Trophoblast cell (in vitro differentiated cells and primary cell): Measurements from ENCODE around the gene SLC23A3. TPM values are rescaled to one million over a fixed set of nuclear protein-coding genes. Genes with fewer than 3 reads are reported as not detected.

Source experiments
- DNase-seq, 2 donors: peaks; one replicate each; pipeline ENCODE4 v3.0.0-alpha.2; 2016
- H2AFZ ChIP-seq: 2 replicates; pipeline ENCODE4 v1.6.1; 2013; ENCODE audit warnings: low read length, moderate library complexity, mild to moderate bottlenecking; ENCODE audit not compliant: insufficient read depth, poor library complexity
- H2AK5ac ChIP-seq: 2 replicates; pipeline ENCODE4 v1.6.1; 2013; ENCODE audit warnings: mild to moderate bottlenecking, low read length
- H2BK120ac ChIP-seq: 2 replicates; pipeline ENCODE4 v1.6.1; 2013; ENCODE audit warnings: low read length, mild to moderate bottlenecking, moderate library complexity; ENCODE audit not compliant: insufficient read depth, poor library complexity
- H2BK12ac ChIP-seq: 2 replicates; pipeline ENCODE4 v1.6.1; 2013; ENCODE audit warnings: mild to moderate bottlenecking, low read length, moderate library complexity
- H2BK5ac ChIP-seq: 2 replicates; pipeline ENCODE4 v1.6.1; 2013; ENCODE audit warnings: low read length, low read depth, moderate library complexity, mild to moderate bottlenecking; ENCODE audit not compliant: poor library complexity
- H3K14ac ChIP-seq: 2 replicates; pipeline ENCODE4 v1.6.1; 2013; ENCODE audit warnings: mild to moderate bottlenecking, low read length
- H3K18ac ChIP-seq: 2 replicates; pipeline ENCODE4 v1.6.1; 2013; ENCODE audit warnings: mild to moderate bottlenecking, low read length
- H3K23ac ChIP-seq: 2 replicates; pipeline ENCODE4 v1.6.1; 2013; ENCODE audit warnings: low read length
- H3K27ac ChIP-seq: 2 replicates; pipeline ENCODE4 v1.5.1; 2013; ENCODE audit warnings: low read depth, mild to moderate bottlenecking, inconsistent platforms, low read length, moderate library complexity
- H3K27me3 ChIP-seq: 2 replicates; pipeline ENCODE4 v1.6.1; 2013; ENCODE audit warnings: inconsistent platforms, mild to moderate bottlenecking, low read length, moderate library complexity; ENCODE audit not compliant: insufficient read depth
- H3K36me3 ChIP-seq, 2 experiments: 1 replicate in 1 of 2; 2 replicates in 1 of 2; pipeline ENCODE4 v1.6.1; 2013; ENCODE audit warnings: low read length in 2 of 2, mild to moderate bottlenecking in 2 of 2, moderate library complexity in 1 of 2; ENCODE audit not compliant: insufficient read depth in 2 of 2, control insufficient read depth in 1 of 2
- H3K4ac ChIP-seq: 2 replicates; pipeline ENCODE4 v1.6.1; 2013; ENCODE audit warnings: low read depth, mild to moderate bottlenecking, low read length, moderate library complexity
- H3K4me1 ChIP-seq, 2 experiments: 1 replicate in 1 of 2; 2 replicates in 1 of 2; pipeline ENCODE4 v1.6.1; 2013; ENCODE audit warnings: low read length in 2 of 2, mild to moderate bottlenecking in 2 of 2, moderate library complexity in 1 of 2; ENCODE audit not compliant: insufficient read depth in 2 of 2, control insufficient read depth in 1 of 2
- H3K4me2 ChIP-seq: 2 replicates; pipeline ENCODE4 v1.6.1; 2013; ENCODE audit warnings: inconsistent platforms, mild to moderate bottlenecking, low read length, moderate library complexity
- H3K4me3 ChIP-seq: 2 replicates; pipeline ENCODE4 v1.5.1; 2013; ENCODE audit warnings: mild to moderate bottlenecking, low read depth, low read length, inconsistent platforms
- H3K79me1 ChIP-seq: one replicate; pipeline ENCODE4 v1.6.1; 2013; ENCODE audit warnings: low read length
- H3K79me2 ChIP-seq: 2 replicates; pipeline ENCODE4 v1.6.1; 2013; ENCODE audit warnings: low read length, mild to moderate bottlenecking; ENCODE audit not compliant: control insufficient read depth, insufficient read depth, poor library complexity
- H3K9ac ChIP-seq: 2 replicates; pipeline ENCODE4 v1.6.1; 2013; ENCODE audit warnings: mild to moderate bottlenecking, low read length
- H3K9me3 ChIP-seq: 2 replicates; pipeline ENCODE4 v1.6.1; 2013; ENCODE audit warnings: low read depth, mild to moderate bottlenecking, control low read depth, inconsistent platforms, low read length; ENCODE audit not compliant: insufficient read depth
- H4K12ac ChIP-seq: 2 replicates; pipeline ENCODE4 v1.6.1; 2013; ENCODE audit warnings: low read depth, mild to moderate bottlenecking, low read length, moderate library complexity
- H4K8ac ChIP-seq: 2 replicates; pipeline ENCODE4 v1.6.1; 2013; ENCODE audit warnings: low read depth, mild to moderate bottlenecking, low read length, moderate library complexity
- H4K91ac ChIP-seq: one replicate; pipeline ENCODE4 v1.6.1; 2013; ENCODE audit warnings: low read depth, mild to moderate bottlenecking, low read length, moderate library complexity
- WGBS: extraction: QIAGEN DNeasy Blood & Tissue Kit; methylation state at CpG from one replicate; pipeline ENCODE4 v1.1.7; 2013; ENCODE audit warnings: missing lambda C conversion rate; ENCODE audit not compliant: insufficient read length, insufficient coverage; ENCODE audit errors: extremely low coverage; 5-methylcytosine and 5-hydroxymethylcytosine counted together
- polyA plus RNA-seq: library from polyadenylated mRNA; stranded (reverse); fragments of 200-250 nt; gene quantifications from 2 replicates; pipeline ENCODE4 v1.2.3, GENCODE V29; 2013

The SLC23A3 gene
- 0.18 and 0.40 TPM in 2 replicates for polyA plus RNA-seq

DNA sequence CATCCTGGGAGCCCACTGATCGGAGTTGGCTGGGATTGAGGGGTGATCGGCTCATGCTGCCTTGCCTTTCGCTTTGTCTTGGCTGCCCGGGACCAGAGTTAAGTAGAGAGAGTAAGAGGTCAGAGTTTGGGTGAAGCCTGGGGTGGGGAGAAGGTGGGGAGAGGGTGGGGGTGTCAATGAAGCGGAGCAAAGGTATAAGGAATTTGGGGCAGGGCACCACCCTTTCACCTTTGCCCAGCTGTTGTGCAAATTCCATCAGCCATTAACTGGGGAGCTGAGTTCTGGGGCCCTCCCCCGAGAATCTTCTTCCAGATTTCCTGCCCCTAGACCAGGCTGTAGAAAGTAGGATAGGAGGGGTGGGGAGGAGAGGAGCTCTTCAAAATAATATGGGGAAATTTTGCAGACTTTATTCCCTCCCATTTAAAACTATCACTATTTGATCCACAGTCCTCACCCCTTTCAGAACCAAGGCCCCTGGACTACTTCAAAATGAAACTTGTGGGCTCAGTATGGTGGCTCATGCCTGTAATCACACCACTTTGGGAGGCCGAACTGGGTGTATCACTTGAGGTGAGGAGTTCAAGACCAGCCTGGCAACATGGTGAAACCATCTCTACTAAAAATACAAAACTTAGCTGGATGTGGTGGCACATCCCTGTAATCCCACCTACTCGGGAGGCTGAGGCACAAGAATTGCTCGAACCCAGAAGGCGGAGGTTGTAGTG is at the start of gene SLC23A3:
SLC23A3 (minus strand) TSS at position 100 of the 725 bp plus-strand sequence; CDS start at position 55, 45 bp downstream.
- H2BK5ac ChIP-seq, result no peak within 1 kb of the TSS
- H3K14ac ChIP-seq, result no peak within 1 kb of the TSS
- no peak for DNase-seq
- no CpG with 5 or more reads among the region's 10 CpGs for WGBS
- H3K27ac ChIP-seq, result no peak within 1 kb of the TSS
- H2AK5ac ChIP-seq, result no peak within 1 kb of the TSS
- H3K79me1 ChIP-seq, result peaks cover 3% of the 10 kb centered on the region
- H2BK120ac ChIP-seq, result no peak within 1 kb of the TSS
- peaks cover 14 to 18% of the 10 kb centered on the region in 2 experiments for H3K36me3 ChIP-seq
- H3K9ac ChIP-seq, result no peak within 1 kb of the TSS
- no peak within 1 kb of the TSS for H3K4ac ChIP-seq
- H3K4me3 ChIP-seq, result no peak within 1 kb of the TSS
- H3K79me2 ChIP-seq, result no peaks in the 10 kb centered on the region
- H3K23ac ChIP-seq, result no peak within 1 kb of the TSS
- H2BK12ac ChIP-seq, result no peak within 1 kb of the TSS
- H4K12ac ChIP-seq, result no peak within 1 kb of the TSS
- no peak within 1 kb of the TSS for H2AFZ ChIP-seq
- H3K18ac ChIP-seq, result no peak within 1 kb of the TSS
- H3K4me2 ChIP-seq, result no peak within 1 kb of the TSS
- H3K27me3 ChIP-seq, result no peaks in the 10 kb centered on the region
- peaks cover 0 to 3% of the 10 kb centered on the region in 2 experiments for H3K4me1 ChIP-seq
- H3K9me3 ChIP-seq, result no peaks in the 10 kb centered on the region
- no peak within 1 kb of the TSS for H4K8ac ChIP-seq
- H4K91ac ChIP-seq, result no peak within 1 kb of the TSS

- WGBS, result no CpG with 5 or more reads among the region's 71 CpGs
- H3K18ac ChIP-seq, result peak within 1 kb of the TSS; percentile 66
- H3K79me2 ChIP-seq, result peaks cover 8% of the 10 kb centered on the region
- peak within 1 kb of the TSS; percentile 35 for H3K9ac ChIP-seq
- peaks cover 50 to 53% of the 10 kb centered on the region in 2 experiments for H3K36me3 ChIP-seq
- peak within 1 kb of the TSS; percentile 45 for H4K12ac ChIP-seq
- H4K91ac ChIP-seq, result peak within 1 kb of the TSS; percentile 65
- H2AK5ac ChIP-seq, result peak within 1 kb of the TSS; percentile 34
- H3K9me3 ChIP-seq, result no peaks in the 10 kb centered on the region
- peak within 1 kb of the TSS; percentile 59 for H2BK120ac ChIP-seq
- H3K4ac ChIP-seq, result peak within 1 kb of the TSS; percentile 24
- no peak within 1 kb of the TSS for H3K23ac ChIP-seq
- H3K4me3 ChIP-seq, result peak within 1 kb of the TSS; percentile 80
- peak within 1 kb of the TSS; percentile 59 for H4K8ac ChIP-seq
- H3K4me1 ChIP-seq, result peaks cover 10 to 15% of the 10 kb centered on the region in 2 experiments
- DNase-seq, result peak; percentile 89
- H2BK12ac ChIP-seq, result peak within 1 kb of the TSS; percentile 51
- H3K14ac ChIP-seq, result peak within 1 kb of the TSS; percentile 63
- peak within 1 kb of the TSS; percentile 82 for H3K27ac ChIP-seq
- peak within 1 kb of the TSS; percentile 75 for H2BK5ac ChIP-seq
- peak within 1 kb of the TSS; percentile 65 for H2AFZ ChIP-seq
- no peaks in the 10 kb centered on the region for H3K27me3 ChIP-seq
- H3K79me1 ChIP-seq, result peaks cover 12% of the 10 kb centered on the region
- peak within 1 kb of the TSS; percentile 79 for H3K4me2 ChIP-seq
Measured at GRCh38 chr2:219218732-219219701, 49.2 kb upstream of the SLC23A3 start, which contains the start of gene ABCB6. Gene ABCB6, minus strand, starts transcription at chr2:219218958. Its CDS starts 285 bp downstream, at chr2:219218673.

DNA sequence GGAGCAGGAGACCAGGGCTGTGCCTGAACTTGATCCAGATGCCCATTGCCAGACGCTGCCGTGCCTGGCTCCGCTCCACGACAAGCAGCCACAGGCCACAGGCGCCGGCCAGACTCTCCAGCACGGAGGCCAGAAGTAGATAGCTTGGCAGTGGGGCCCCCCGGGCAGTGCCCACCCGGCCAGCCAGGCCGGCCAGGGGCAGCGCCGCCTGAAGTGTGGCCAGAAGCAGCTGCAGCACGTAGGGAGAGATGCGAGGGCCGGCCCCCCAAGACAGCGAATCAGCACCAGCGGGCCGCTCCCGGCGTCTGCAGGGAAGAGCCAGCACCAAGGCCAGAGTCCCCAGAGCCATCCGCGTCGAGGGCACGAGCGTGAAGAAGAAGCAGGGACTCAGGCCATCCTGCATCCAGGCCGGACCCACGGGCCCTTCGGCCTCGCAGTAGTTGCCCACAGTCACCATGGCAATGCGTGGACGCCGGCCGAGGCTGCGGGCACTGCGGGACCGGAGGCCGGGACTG is 48.4 kb upstream of the SLC23A3 start:
- WGBS, result no CpG with 5 or more reads among the region's 37 CpGs
- no peaks in the 10 kb centered on the region for H3K27me3 ChIP-seq

GRCh38 chr2:219216535-219216915 is 46.7 kb upstream of the SLC23A3 start:
- H3K27me3 ChIP-seq, result no peaks in the 10 kb centered on the region
- DNase-seq, result no peak
- no peak overlapping the region for H4K12ac ChIP-seq
- H3K79me2 ChIP-seq, result peaks cover 8% of the 10 kb centered on the region
- peaks cover 12% of the 10 kb centered on the region for H3K79me1 ChIP-seq
- peaks cover 10 to 15% of the 10 kb centered on the region in 2 experiments for H3K4me1 ChIP-seq
- peak overlapping the region; percentile 6 for H3K4me3 ChIP-seq
- no peak overlapping the region for H2BK5ac ChIP-seq
- no peak overlapping the region for H4K91ac ChIP-seq
- H3K23ac ChIP-seq, result no peak overlapping the region
- H3K18ac ChIP-seq, result no peak overlapping the region
- no peak overlapping the region for H4K8ac ChIP-seq
- H2AK5ac ChIP-seq, result no peak overlapping the region
- no peaks in the 10 kb centered on the region for H3K9me3 ChIP-seq
- no peak overlapping the region for H3K14ac ChIP-seq
- no peak overlapping the region for H2BK12ac ChIP-seq
- H3K4me2 ChIP-seq, result no peak overlapping the region
- H2AFZ ChIP-seq, result no peak overlapping the region
- no CpG with 5 or more reads among the region's 6 CpGs for WGBS
- H3K9ac ChIP-seq, result no peak overlapping the region
- H3K4ac ChIP-seq, result no peak overlapping the region
- H3K27ac ChIP-seq, result no peak overlapping the region
- H3K36me3 ChIP-seq, result peaks cover 44 to 50% of the 10 kb centered on the region in 2 experiments
- H2BK120ac ChIP-seq, result no peak overlapping the region

More for the DNA sequence above, 48.4 kb upstream of the SLC23A3 start:
- Histone ChIP-seq H3K4ac (no peak overlapping the region), H3K9ac (peak overlapping the region; percentile 35), H4K91ac (peak overlapping the region; percentile 65), H3K36me3 (peaks cover 50 to 53% of the 10 kb centered on the region in 2 experiments), H3K4me3 (peak overlapping the region; percentile 80), H4K8ac (peak overlapping the region; percentile 59), H2AFZ (peak overlapping the region; percentile 65), H4K12ac (peak overlapping the region; percentile 45), H2AK5ac (peak overlapping the region; percentile 34), H2BK120ac (peak overlapping the region; percentile 59), H3K9me3 (no peaks in the 10 kb centered on the region), H3K79me2 (peaks cover 8% of the 10 kb centered on the region), H3K79me1 (peaks cover 12% of the 10 kb centered on the region), H3K18ac (peak overlapping the region; percentile 66), H3K14ac (peak overlapping the region; percentile 63), H3K27ac (peak overlapping the region; percentile 82), H2BK5ac (peak overlapping the region; percentile 75), H3K23ac (no peak overlapping the region), H3K4me1 (peaks cover 10 to 15% of the 10 kb centered on the region in 2 experiments), H2BK12ac (peak overlapping the region; percentile 51), H3K4me2 (peak overlapping the region; percentile 79)
- DNase-seq, result peak; percentile 72 to 73
